ENCODE data around the gene TMEM131L.

- TF ChIP-seq CTCF (IDR thresholded peaks at IDR 0.05), result no peak
- no peak for TF ChIP-seq POLR2A (IDR thresholded peaks at IDR 0.05)
These were observed 188.9 kb downstream of the TMEM131L start for GRCh38 chr4:153655002-153655541.

All from adrenal gland (tissue), 5 donors.